SK-N-SH (cell line): ENCODE data around the gene CNTFR. TPM values are rescaled to one million over a fixed set of nuclear protein-coding genes. Genes with fewer than 3 reads are reported as not detected.

Experiments used
- CTCF ChIA-PET: fragments of 300-600, 350-600 bp; formaldehyde crosslinking; extraction: SDS; loops from one replicate; lab custom pipeline; 2021; lab: Yijun Ruan, JAX
- POLR2A ChIA-PET: fragments of 350-600 bp; sonication (Branson Sonifier 250); formaldehyde crosslinking; extraction: SDS; loops from one replicate; lab custom pipeline; 2020; ENCODE audit warnings: antibody characterized with exemption, inconsistent platforms; lab: Yijun Ruan, JAX
- DNase-seq: peaks from one replicate; pipeline ENCODE4 v3.0.0; 2012
- H2AFZ ChIP-seq: fragments of 200-600 bp; sonication (generic); 2 replicates; pipeline ENCODE4 v1.8.1; 2016; ENCODE audit warnings: antibody characterized with exemption, mild to moderate bottlenecking, low read depth
- H3F3A ChIP-seq: fragments of 200-600 bp; sonication (generic); replicated peaks from 2 replicates; pipeline ENCODE3; 2016; ENCODE audit warnings: antibody characterized with exemption, mild to moderate bottlenecking; ENCODE audit not compliant: insufficient read depth
- H3K27ac ChIP-seq, 2 experiments: fragments of 200-500 bp in 1 of 2; fragments of 200-600 bp in 1 of 2; sonication (Bioruptor generic) in 1 of 2; sonication (generic), shearing (Covaris generic) in 1 of 2; 2 replicates each; pipeline versions ENCODE4 v1.5.1 to v1.6.1; 2014 to 2016; ENCODE audit warnings: low read depth in 2 of 2, inconsistent platforms in 1 of 2, low read length in 1 of 2, mild to moderate bottlenecking in 1 of 2, mixed read lengths in 1 of 2
- H3K27me3 ChIP-seq: fragments of 200-600 bp; sonication (generic), shearing (Covaris generic); 2 replicates; pipeline ENCODE4 v1.6.1; 2016; ENCODE audit warnings: mixed run types; ENCODE audit not compliant: insufficient read depth
- H3K36me3 ChIP-seq, 2 experiments: fragments of 200-500 bp in 1 of 2; fragments of 200-600 bp in 1 of 2; sonication (Bioruptor generic) in 1 of 2; sonication (generic) in 1 of 2; replicated peaks in 1 of 2; 2 replicates each; pipeline versions ENCODE3 to v1.5.1; 2014 to 2016; ENCODE audit warnings: low read length in 1 of 2, mild to moderate bottlenecking in 1 of 2; ENCODE audit not compliant: insufficient read depth in 2 of 2, control insufficient read depth in 1 of 2
- H3K4me1 ChIP-seq, 2 experiments: fragments of 200-500 bp in 1 of 2; fragments of 200-600 bp in 1 of 2; sonication (Bioruptor generic) in 1 of 2; sonication (generic), shearing (Covaris generic) in 1 of 2; 2 replicates each; pipeline versions ENCODE4 v1.5.1 to v1.6.1; 2014 to 2016; ENCODE audit warnings: low read depth in 1 of 2, low read length in 1 of 2, mixed run types in 1 of 2; ENCODE audit not compliant: insufficient read depth in 2 of 2, control insufficient read depth in 1 of 2
- H3K4me2 ChIP-seq: fragments of 200-600 bp; sonication (generic), shearing (Covaris generic); 2 replicates; pipeline ENCODE4 v1.6.1; 2017; ENCODE audit warnings: mixed run types
- H3K4me3 ChIP-seq, 2 experiments: fragments of 200-500 bp in 1 of 2; fragments of 200-600 bp in 1 of 2; sonication (Bioruptor generic) in 1 of 2; sonication (generic), shearing (Covaris generic) in 1 of 2; 2 replicates each; pipeline versions ENCODE4 v1.5.1 to v1.8.1; 2014 to 2016; ENCODE audit warnings: low read depth in 2 of 2, inconsistent platforms in 1 of 2, low read length in 1 of 2, mild to moderate bottlenecking in 1 of 2, mixed read lengths in 1 of 2, moderate library complexity in 1 of 2
- H3K79me2 ChIP-seq: fragments of 200-600 bp; sonication (generic); 2 replicates; pipeline ENCODE4 v1.8.1; 2017; ENCODE audit warnings: mild to moderate bottlenecking; ENCODE audit not compliant: insufficient read depth
- H3K9ac ChIP-seq: fragments of 200-600 bp; sonication (generic); 2 replicates; pipeline ENCODE4 v1.6.1; 2017; ENCODE audit warnings: mixed run types
- H3K9me2 ChIP-seq: fragments of 200-600 bp; sonication (generic); 2 replicates; pipeline ENCODE4 v1.6.1; 2017; ENCODE audit warnings: mixed run types
- H3K9me3 ChIP-seq: fragments of 200-600 bp; sonication (generic); 2 replicates; pipeline ENCODE4 v1.6.1; 2017; ENCODE audit warnings: mixed run types, mild to moderate bottlenecking, moderate library complexity
- H4K20me1 ChIP-seq: fragments of 200-600 bp; sonication (generic); 2 replicates; pipeline ENCODE4 v1.6.1; 2017; ENCODE audit warnings: mild to moderate bottlenecking, mixed run types; ENCODE audit not compliant: insufficient read depth
- CHD2 ChIP-seq: fragments of 150-350 bp; IDR thresholded peaks from 2 replicates; pipeline ENCODE4 v1.6.1; 2018; ENCODE audit warnings: low read length; ENCODE audit not compliant: partially characterized antibody
- EZH2phosphoT487 ChIP-seq: fragments of 200-600 bp; sonication (generic); IDR thresholded peaks from 2 replicates; pipeline ENCODE4 v1.6.1; 2017; ENCODE audit warnings: low read depth, mixed run types, mild to moderate bottlenecking, antibody characterized with exemption, moderate library complexity, borderline replicate concordance
- FOSL2 ChIP-seq: IDR thresholded peaks from 2 replicates; pipeline ENCODE4 v1.4.0; 2012; ENCODE audit warnings: low read depth, mild to moderate bottlenecking, moderate library complexity, borderline replicate concordance
- FOXJ3 ChIP-seq: sonication (generic); formaldehyde crosslinking; IDR thresholded peaks from 2 replicates; pipeline ENCODE4 v1.5.1; 2020; ENCODE audit warnings: mild to moderate bottlenecking, missing genetic modification reagents
- GABPA ChIP-seq: IDR thresholded peaks from 2 replicates; pipeline ENCODE4 v1.4.0; 2012; ENCODE audit warnings: low read depth, mild to moderate bottlenecking
- IRF3 ChIP-seq: fragments of 150-350 bp; IDR thresholded peaks from 2 replicates; pipeline ENCODE4 v1.6.1; 2016; ENCODE audit warnings: mild to moderate bottlenecking, low read depth, low read length
- MEF2A ChIP-seq: IDR thresholded peaks from 2 replicates; pipeline ENCODE4 v1.4.0; 2012; ENCODE audit warnings: low read depth, borderline replicate concordance
- NFIC ChIP-seq: IDR thresholded peaks from 2 replicates; pipeline ENCODE4 v1.4.0; 2012; ENCODE audit warnings: borderline replicate concordance
- NRF1 ChIP-seq: IDR thresholded peaks from 2 replicates; pipeline ENCODE4 v1.6.1; 2012; ENCODE audit warnings: low read depth, mild to moderate bottlenecking, low read length
- POLR2AphosphoS5 ChIP-seq: IDR thresholded peaks from 2 replicates; pipeline ENCODE4 v1.6.1; 2012; ENCODE audit warnings: low read depth, low read length
- RXRA ChIP-seq: IDR thresholded peaks from 2 replicates; pipeline ENCODE4 v1.4.0; 2012; ENCODE audit warnings: low read depth, mild to moderate bottlenecking, borderline replicate concordance
- SMC3 ChIP-seq: IDR thresholded peaks from 2 replicates; pipeline ENCODE4 v1.6.1; 2012; ENCODE audit warnings: low read depth, low read length, improper control_type of control experiment
- TAF1 ChIP-seq: IDR thresholded peaks from 2 replicates; pipeline ENCODE4 v1.6.1; 2012; ENCODE audit warnings: low read depth, mild to moderate bottlenecking, low read length, moderate library complexity, borderline replicate concordance
- TCF12 ChIP-seq: IDR thresholded peaks from 2 replicates; pipeline ENCODE4 v1.4.0; 2012
- USF2 ChIP-seq: fragments of 150-350 bp; IDR thresholded peaks from 2 replicates; pipeline ENCODE4 v1.6.1; 2017; ENCODE audit warnings: antibody characterized with exemption, low read length, low read depth, borderline replicate concordance
- ZBTB33 ChIP-seq: IDR thresholded peaks from 2 replicates; pipeline ENCODE4 v1.4.0; 2012; ENCODE audit warnings: low read depth, borderline replicate concordance
- WGBS: methylation state at CpG from one replicate; pipeline ENCODE4 v1.1.6; 2017; ENCODE audit warnings: low lambda C conversion rate; 5-methylcytosine and 5-hydroxymethylcytosine counted together
- polyA plus RNA-seq, 3 experiments: library from polyadenylated mRNA; depleted of rRNA; stranded (reverse); fragments of >200 nt; gene quantifications; 2 replicates each; pipeline ENCODE4 v1.2.3, GENCODE V29; 2012

CNTFR gene
- polyA plus RNA-seq, 1 of the 3 experiments (the other 2 are of a cell fraction) = 1.8 TPM

- H3K4me3 ChIP-seq = no peak overlapping the region
- H3K4me1 ChIP-seq = peaks cover 0 to 6% of the 10 kb centered on the region in 2 experiments; a peak in 1 of 4 replicates
- H3K4me2 ChIP-seq = no peak overlapping the region
- no peaks in the 10 kb centered on the region for H3F3A ChIP-seq
- no peak for DNase-seq
- POLR2A ChIA-PET = no interaction called here
- 63% methylated on average over 5 of the region's 6 CpGs for whole genome bisulfite sequencing
- CTCF ChIA-PET = interaction anchor here (0.6 to 9.5 kb wide), 12 partner anchors 9 to 169 kb away, joined by 3 to 155 read pairs (median 20); no protein-coding TSS in a partner anchor
- no peak overlapping the region for H2AFZ ChIP-seq
- no peak overlapping the region for H3K27ac ChIP-seq
- no peaks in the 10 kb centered on the region for H3K9me2 ChIP-seq
- H4K20me1 ChIP-seq = no peaks in the 10 kb centered on the region
- no peaks in the 10 kb centered on the region for H3K36me3 ChIP-seq
- H3K9me3 ChIP-seq = no peaks in the 10 kb centered on the region
- no peak for TF ChIP-seq TCF12
- no peak for TF ChIP-seq USF2
- no peak for TF ChIP-seq NFIC
- TF ChIP-seq RXRA = no peak
- TF ChIP-seq, all 33 proteins: peak for 0
- no peak overlapping the region for H3K9ac ChIP-seq
- H3K79me2 ChIP-seq = no peaks in the 10 kb centered on the region
- H3K27me3 ChIP-seq = no peaks in the 10 kb centered on the region
These were observed 86.6 kb downstream of the CNTFR start for GRCh38 chr9:34502891-34503290.

GRCh38 chr9:34502471-34502870 lies 87.1 kb downstream of the CNTFR start:
- no peaks in the 10 kb centered on the region for H3K79me2 ChIP-seq
- CTCF ChIA-PET = interaction anchor here (0.6 to 9.5 kb wide), 15 partner anchors 9 to 169 kb away, joined by 3 to 155 read pairs (median 17); no protein-coding TSS in a partner anchor
- 72% methylated on average over 10 of the region's 10 CpGs for WGBS

More at GRCh38 chr9:34502471-34502870, 87.1 kb downstream of the CNTFR start:
- POLR2A ChIA-PET = no interaction called here
- no peak overlapping the region for H3K4me3 ChIP-seq
- no peaks in the 10 kb centered on the region for H3K36me3 ChIP-seq
- H3K9me2 ChIP-seq = no peaks in the 10 kb centered on the region
- H3K4me2 ChIP-seq = peak overlapping the region; percentile 41; the same call in 1 of the 2 replicates
- no peaks in the 10 kb centered on the region for H4K20me1 ChIP-seq
- no peaks in the 10 kb centered on the region for H3F3A ChIP-seq
- no peak overlapping the region for H2AFZ ChIP-seq
- no peaks in the 10 kb centered on the region for H3K27me3 ChIP-seq
- H3K9me3 ChIP-seq = no peaks in the 10 kb centered on the region
- TF ChIP-seq POLR2AphosphoS5 (no peak), FOXJ3 (no peak), IRF3 (no peak), NFIC (no peak), CHD2 (no peak), FOSL2 (no peak), MEF2A (no peak), EZH2phosphoT487 (no peak), SMC3 (no peak), NRF1 (no peak), TAF1 (no peak), ZBTB33 (no peak), GABPA (no peak)
- no peak for DNase-seq
- no peak overlapping the region for H3K9ac ChIP-seq
- H3K27ac ChIP-seq = no peak overlapping the region
- peaks cover 0 to 6% of the 10 kb centered on the region in 2 experiments; a peak in 1 of 4 replicates for H3K4me1 ChIP-seq
